Fibroblast of peridontal ligament (primary cell): ENCODE data around the gene OSBP2.
A peak's percentile ranks its signal among the peaks of the same experiment; 100 is the strongest.

ENCODE experiments used
- DNase-seq: peaks from one replicate; pipeline ENCODE4 v3.0.0-alpha.2; 2010; ENCODE audit errors: extremely low read depth

Gene OSBP2

GRCh38 chr22:30880181-30880601 lies 185.5 kb downstream of the OSBP2 start:
- DNase-seq: no peak

- no peak for DNase-seq
Observed at GRCh38 chr22:30880847-30881246, 186.2 kb downstream of the OSBP2 start.

GRCh38 chr22:30881361-30882183 lies 186.9 kb downstream of the OSBP2 start:
- no peak for DNase-seq

- DNase-seq: no peak
Observed at GRCh38 chr22:30882184-30882717, 187.6 kb downstream of the OSBP2 start.

- no peak for DNase-seq
Observed at GRCh38 chr22:30882974-30883533, 188.4 kb downstream of the OSBP2 start.

- no peak for DNase-seq
Observed at GRCh38 chr22:30883586-30884145, 189.0 kb downstream of the OSBP2 start.

GRCh38 chr22:30884211-30885000 lies 189.7 kb downstream of the OSBP2 start:
- DNase-seq: no peak

- no peak for DNase-seq
Observed at GRCh38 chr22:30885001-30885366, 190.3 kb downstream of the OSBP2 start.

- no peak for DNase-seq
Observed at GRCh38 chr22:30885591-30885990, 190.9 kb downstream of the OSBP2 start.

- DNase-seq: no peak
Observed at GRCh38 chr22:30887453-30887852, 192.8 kb downstream of the OSBP2 start.

GRCh38 chr22:30887861-30888260 lies 193.2 kb downstream of the OSBP2 start:
- DNase-seq: no peak

- DNase-seq: no peak
Observed at GRCh38 chr22:30889268-30889995, 194.8 kb downstream of the OSBP2 start.

GRCh38 chr22:30889996-30890480 lies 195.4 kb downstream of the OSBP2 start:
- no peak for DNase-seq

GRCh38 chr22:30890686-30891442 lies 196.2 kb downstream of the OSBP2 start:
- peak; percentile 20 for DNase-seq

GRCh38 chr22:30891443-30891755 lies 196.7 kb downstream of the OSBP2 start:
- no peak for DNase-seq

- no peak for DNase-seq
Observed at GRCh38 chr22:30891781-30892180, 197.1 kb downstream of the OSBP2 start.

- no peak for DNase-seq
Observed at GRCh38 chr22:30892286-30892685, 197.6 kb downstream of the OSBP2 start.

- DNase-seq: no peak
Observed at GRCh38 chr22:30892731-30893221, 198.1 kb downstream of the OSBP2 start.

- DNase-seq: no peak
Observed at GRCh38 chr22:30893434-30894370, 199.0 kb downstream of the OSBP2 start.
